BLaER1 treated with 17β-estradiol and CSF1 and Interleukin-3, amounts not matched to agents 10 nM and 100 nM (cell line): Measurements from ENCODE around the gene GALNT12.
A peak's percentile ranks its signal among the peaks of the same experiment; 100 is the strongest.

Experiments
- H3K27ac ChIP-seq, 11 experiments: shearing (Covaris generic); formaldehyde crosslinking; 2 replicates each; pipeline ENCODE4 v1.8.1; 2022
- H3K27me3 ChIP-seq, 11 experiments: shearing (Covaris generic); formaldehyde crosslinking; 2 replicates each; pipeline ENCODE4 v1.8.1; 2022
- H3K36me3 ChIP-seq, 11 experiments: shearing (Covaris generic); formaldehyde crosslinking; 2 replicates each; pipeline ENCODE4 v1.8.1; 2022
- H3K4me1 ChIP-seq, 10 experiments: shearing (Covaris generic); formaldehyde crosslinking; 2 replicates each; pipeline ENCODE4 v1.8.1; 2022
- H3K4me2 ChIP-seq, 11 experiments: shearing (Covaris generic); formaldehyde crosslinking; 2 replicates each; pipeline ENCODE4 v1.8.1; 2022
- H3K4me3 ChIP-seq, 10 experiments: shearing (Covaris generic); formaldehyde crosslinking; 2 replicates each; pipeline ENCODE4 v1.8.1; 2022
- H3K9ac ChIP-seq, 11 experiments: shearing (Covaris generic); formaldehyde crosslinking; 2 replicates each; pipeline ENCODE4 v1.8.1; 2022
- H3K9me3 ChIP-seq, 11 experiments: shearing (Covaris generic); formaldehyde crosslinking; replicated peaks in 1 of 11; 2 replicates each; pipeline ENCODE4 v1.8.1; 2022
- H4K20me1 ChIP-seq, 11 experiments: shearing (Covaris generic); formaldehyde crosslinking; 2 replicates each; pipeline ENCODE4 v1.8.1; 2022
- Cebpa-rat ChIP-seq, 11 experiments: shearing (Covaris generic); IDR thresholded peaks; 2 replicates each; pipeline ENCODE4 v1.8.1; 2022

The GALNT12 gene

DNA sequence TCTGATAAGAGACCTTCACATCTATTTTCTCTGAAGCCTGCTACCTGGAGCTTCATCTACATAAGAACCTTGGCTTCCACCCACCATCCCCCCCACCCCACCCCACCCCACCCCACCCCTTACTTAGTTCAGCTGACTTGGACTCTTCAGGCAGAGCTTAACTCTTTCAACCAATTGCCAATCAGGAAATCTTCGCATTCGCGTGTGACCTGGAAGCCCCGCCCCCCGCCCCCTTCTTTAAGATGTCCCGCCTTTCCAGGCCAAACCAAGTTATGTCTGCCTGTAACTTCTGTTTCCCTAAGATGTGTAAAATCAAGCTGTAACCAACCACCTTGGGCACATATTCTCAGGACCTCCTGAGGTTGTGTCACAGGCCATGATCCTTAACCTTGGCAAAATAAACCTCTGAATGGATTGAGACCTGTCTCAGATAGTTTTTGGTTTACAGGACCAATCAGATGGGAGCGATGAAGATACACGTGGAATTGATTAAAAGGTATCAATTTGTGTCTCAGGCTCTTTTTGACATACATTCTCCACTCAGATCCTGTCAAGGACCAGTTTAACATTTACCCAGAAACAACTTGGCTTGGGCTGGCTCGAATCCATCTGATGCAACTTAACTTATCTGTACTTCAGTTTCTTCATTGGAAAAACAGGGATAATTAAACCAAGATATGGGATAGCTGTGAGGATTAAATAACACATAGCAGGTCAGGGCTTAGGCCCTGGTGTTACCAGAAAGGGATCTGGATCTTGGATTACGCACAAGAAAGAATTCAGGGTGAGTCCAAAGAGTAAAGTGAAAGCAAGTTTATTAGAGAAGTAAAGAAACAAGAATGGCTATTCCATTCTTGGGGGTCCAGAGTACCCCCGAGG lies 43.6 kb downstream of the GALNT12 start:
- Histone ChIP-seq H4K20me1 (no peaks in the 10 kb centered on the region), H3K4me2 (peak overlapping the region in 6 of 11 experiments; percentile 9 to 60 (median 44); a peak in 7 of 22 replicates)

DNA sequence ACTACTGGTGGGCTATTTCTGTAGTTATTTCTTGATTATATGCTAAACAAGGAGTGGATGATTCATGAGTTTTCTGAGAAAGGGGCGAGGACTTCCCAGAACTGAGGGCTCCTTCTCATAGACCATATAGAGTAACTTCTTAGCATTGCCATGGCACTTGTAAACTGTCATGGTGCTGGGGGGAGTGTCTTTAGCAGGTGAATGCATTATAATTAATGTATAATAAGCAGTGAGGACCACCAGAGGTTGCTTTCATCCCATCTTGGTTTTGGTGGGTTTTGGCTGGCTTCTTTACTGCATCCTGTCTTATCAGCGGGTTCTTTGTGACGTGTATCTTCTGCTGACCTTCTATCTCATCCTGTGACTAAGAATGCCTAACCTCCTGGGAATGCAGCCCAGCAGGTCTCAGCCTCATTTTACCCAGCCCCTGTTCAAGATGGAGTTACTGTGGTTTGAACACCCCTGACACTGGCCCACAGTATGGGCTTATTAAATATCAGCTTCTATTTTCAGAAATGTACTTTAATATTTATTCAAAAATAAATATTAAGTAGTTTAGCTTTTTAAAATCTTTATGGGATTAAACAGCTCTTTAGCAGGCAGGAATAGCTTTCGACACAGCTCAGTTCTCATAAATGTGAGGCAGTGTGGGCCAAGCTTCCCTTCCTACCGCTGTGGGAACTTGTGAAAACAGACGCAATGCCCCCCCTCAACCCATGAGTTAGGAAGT lies 44.4 kb downstream of the GALNT12 start:
- peak overlapping the region; percentile 9 to 60 (median 37); a peak in 15 of 22 replicates for H3K4me2 ChIP-seq
- H3K27me3 ChIP-seq = no peaks in the 10 kb centered on the region; a peak in 1 of 22 replicates
- no peak overlapping the region for H3K9ac ChIP-seq
- no peak overlapping the region for H3K4me3 ChIP-seq
- peaks cover 8 to 18% (median 14%) of the 10 kb centered on the region in 11 experiments; a peak in 19 of 22 replicates for H3K9me3 ChIP-seq
- H3K4me1 ChIP-seq = peaks cover 12 to 23% (median 18%) of the 10 kb centered on the region in 10 experiments; a peak in 19 of 20 replicates
- H3K36me3 ChIP-seq = no peaks in the 10 kb centered on the region
- no peaks in the 10 kb centered on the region for H4K20me1 ChIP-seq
- no peak overlapping the region; a peak in 1 of 22 replicates for H3K27ac ChIP-seq
- no peak for TF ChIP-seq Cebpa-rat (IDR thresholded peaks at IDR 0.05)

More for the DNA sequence above, 43.6 kb downstream of the GALNT12 start:
- Histone ChIP-seq H3K4me1 (peaks cover 11 to 20% (median 17%) of the 10 kb centered on the region in 10 experiments; a peak in 19 of 20 replicates), H3K36me3 (peaks cover 0 to under 1% (median 0%) of the 10 kb centered on the region in 11 experiments; a peak in 1 of 22 replicates), H3K27me3 (no peaks in the 10 kb centered on the region; a peak in 1 of 22 replicates), H3K4me3 (no peak overlapping the region), H3K9me3 (peaks cover 3 to 12% (median 9%) of the 10 kb centered on the region in 11 experiments; a peak in 19 of 22 replicates), H3K27ac (no peak overlapping the region), H3K9ac (no peak overlapping the region)
- TF ChIP-seq Cebpa-rat (IDR thresholded peaks at IDR 0.05) = no peak

DNA sequence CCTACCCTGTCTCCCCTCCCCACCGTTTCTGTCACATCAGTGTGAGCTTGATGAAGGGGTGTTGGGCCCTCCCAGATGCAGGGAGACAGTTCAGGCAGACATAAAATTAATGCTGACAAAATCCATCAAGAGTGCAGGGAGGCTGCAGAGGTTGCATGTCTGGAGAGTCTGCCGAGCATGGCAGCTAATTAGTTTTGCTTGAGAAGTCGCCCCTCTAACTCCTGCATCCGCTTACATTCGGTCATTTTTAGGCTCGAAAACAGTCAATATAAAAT lies 44.9 kb downstream of the GALNT12 start:
- Histone ChIP-seq H3K9me3 (peaks cover 8 to 18% (median 14%) of the 10 kb centered on the region in 11 experiments; a peak in 19 of 22 replicates), H3K4me1 (peaks cover 12 to 27% (median 20%) of the 10 kb centered on the region in 10 experiments; a peak in 19 of 20 replicates), H3K4me2 (peak overlapping the region; percentile 9 to 60 (median 35); a peak in 14 of 22 replicates), H3K27me3 (no peaks in the 10 kb centered on the region; a peak in 1 of 22 replicates), H3K27ac (no peak overlapping the region; a peak in 1 of 22 replicates), H3K9ac (no peak overlapping the region), H4K20me1 (no peaks in the 10 kb centered on the region), H3K4me3 (no peak overlapping the region), H3K36me3 (no peaks in the 10 kb centered on the region)
- TF ChIP-seq Cebpa-rat (IDR thresholded peaks at IDR 0.05) = no peak

DNA sequence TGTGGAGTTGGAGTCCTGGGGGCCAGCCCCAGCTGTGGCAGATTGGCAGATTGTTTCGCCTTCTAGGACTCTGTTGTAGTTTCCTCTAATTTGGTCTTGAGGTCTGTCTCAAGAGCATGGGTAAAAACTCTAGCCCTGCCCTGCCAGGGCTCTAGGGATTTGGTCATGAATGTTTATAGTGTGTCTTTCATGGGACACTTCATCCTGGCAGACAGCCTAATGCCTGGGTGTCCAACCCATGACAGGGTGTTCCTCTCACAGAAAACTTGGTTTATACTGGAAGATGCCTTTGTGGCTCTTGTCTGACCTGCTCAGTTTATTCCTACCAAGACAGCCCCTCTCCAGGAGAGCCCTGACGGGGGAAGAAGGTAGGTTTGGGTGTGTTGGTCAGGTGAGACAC lies 45.5 kb downstream of the GALNT12 start:
- Histone ChIP-seq H3K36me3 (no peaks in the 10 kb centered on the region), H3K27ac (no peak overlapping the region), H3K9me3 (peaks cover 8 to 18% (median 14%) of the 10 kb centered on the region in 11 experiments; a peak in 19 of 22 replicates), H4K20me1 (no peaks in the 10 kb centered on the region), H3K9ac (no peak overlapping the region), H3K4me2 (peak overlapping the region in 8 of 11 experiments; percentile 9 to 40 (median 34); a peak in 14 of 22 replicates), H3K27me3 (no peaks in the 10 kb centered on the region; a peak in 1 of 22 replicates), H3K4me1 (peaks cover 12 to 27% (median 20%) of the 10 kb centered on the region in 10 experiments; a peak in 19 of 20 replicates), H3K4me3 (no peak overlapping the region)
- no peak for TF ChIP-seq Cebpa-rat (IDR thresholded peaks at IDR 0.05)

DNA sequence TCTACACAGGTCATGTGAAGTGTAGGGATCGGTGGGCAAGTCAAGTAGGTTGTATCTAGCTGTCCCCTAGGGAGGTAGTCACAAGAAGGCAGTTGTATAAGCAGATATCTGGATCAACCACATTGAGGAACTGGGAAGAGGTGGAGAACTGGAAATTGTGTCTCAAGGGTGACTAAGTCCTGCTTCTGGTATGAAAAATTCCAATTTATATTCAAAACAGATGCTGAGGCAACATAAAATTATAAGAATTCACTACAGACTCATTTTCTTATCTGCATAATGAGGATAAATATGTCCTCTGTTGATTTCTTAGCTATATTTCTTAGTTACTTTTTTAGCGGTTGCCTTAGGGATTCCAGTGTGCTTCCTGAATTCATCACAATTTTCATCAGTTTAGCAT lies 46.8 kb downstream of the GALNT12 start:
- Histone ChIP-seq H4K20me1 (no peaks in the 10 kb centered on the region), H3K9me3 (peaks cover 8 to 18% (median 14%) of the 10 kb centered on the region in 11 experiments; a peak in 19 of 22 replicates), H3K4me2 (no peak overlapping the region), H3K27me3 (no peaks in the 10 kb centered on the region; a peak in 1 of 22 replicates), H3K4me1 (peaks cover 17 to 36% (median 28%) of the 10 kb centered on the region in 10 experiments), H3K36me3 (no peaks in the 10 kb centered on the region), H3K4me3 (no peak overlapping the region), H3K27ac (no peak overlapping the region), H3K9ac (no peak overlapping the region)
- no peak for TF ChIP-seq Cebpa-rat (IDR thresholded peaks at IDR 0.05)

DNA sequence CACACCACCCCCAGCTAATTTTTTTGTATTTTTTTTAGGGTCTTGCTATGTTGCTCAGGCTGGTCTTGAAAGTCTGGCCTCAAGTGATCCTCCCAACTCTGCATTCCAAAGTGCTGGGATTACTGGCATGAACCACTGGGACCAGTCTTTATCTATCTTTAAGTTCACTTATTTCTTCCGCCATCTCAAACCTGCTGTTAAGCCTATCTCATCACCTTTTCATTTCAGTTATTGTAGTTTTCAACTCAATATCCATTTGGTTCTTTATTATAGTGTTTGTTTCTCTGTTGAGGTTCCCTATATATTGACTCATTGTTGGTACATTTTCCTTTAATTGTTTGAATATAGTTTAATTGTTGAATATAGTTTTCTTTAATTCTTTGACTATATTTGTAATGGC lies 48.1 kb downstream of the GALNT12 start:
- Histone ChIP-seq H3K4me1 (peaks cover 20 to 47% (median 36%) of the 10 kb centered on the region in 10 experiments), H3K4me3 (no peak overlapping the region), H3K27ac (no peak overlapping the region), H3K36me3 (no peaks in the 10 kb centered on the region), H3K27me3 (no peaks in the 10 kb centered on the region; a peak in 1 of 22 replicates), H3K9ac (no peak overlapping the region), H4K20me1 (no peaks in the 10 kb centered on the region), H3K9me3 (peaks cover 8 to 21% (median 14%) of the 10 kb centered on the region in 11 experiments; a peak in 19 of 22 replicates), H3K4me2 (no peak overlapping the region)
- TF ChIP-seq Cebpa-rat (IDR thresholded peaks at IDR 0.05) = no peak

DNA sequence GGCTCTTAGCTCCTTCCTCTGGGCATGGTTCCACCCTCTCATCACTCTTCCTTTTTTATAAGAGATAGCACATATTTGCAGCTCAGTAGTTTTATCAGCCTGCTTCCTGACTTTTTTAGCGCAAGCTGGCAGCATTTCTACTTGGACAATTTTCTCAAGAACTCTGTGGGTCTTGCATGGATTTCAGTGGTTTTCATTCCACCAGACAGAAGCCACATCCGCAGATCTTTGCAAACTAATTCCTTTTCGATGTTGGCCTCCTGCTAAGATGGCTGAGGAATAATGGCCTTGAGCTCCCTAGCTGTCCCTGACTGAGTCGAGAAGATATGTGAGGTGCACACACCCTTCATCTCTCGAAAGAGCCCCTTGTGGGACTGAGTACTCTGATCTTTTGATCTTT lies 49.5 kb downstream of the GALNT12 start:
- no peak overlapping the region for H3K27ac ChIP-seq
- peaks cover 24 to 53% (median 43%) of the 10 kb centered on the region in 10 experiments for H3K4me1 ChIP-seq
- H4K20me1 ChIP-seq = no peaks in the 10 kb centered on the region
- no peak overlapping the region for H3K9ac ChIP-seq
- H3K4me2 ChIP-seq = peak overlapping the region in 2 of 11 experiments; percentile 18 to 43; a peak in 2 of 22 replicates
- TF ChIP-seq Cebpa-rat (IDR thresholded peaks at IDR 0.05) = no peak
- H3K4me3 ChIP-seq = no peak overlapping the region
- peaks cover 8 to 21% (median 14%) of the 10 kb centered on the region in 11 experiments; a peak in 19 of 22 replicates for H3K9me3 ChIP-seq
- no peaks in the 10 kb centered on the region for H3K36me3 ChIP-seq
- H3K27me3 ChIP-seq = no peaks in the 10 kb centered on the region; a peak in 1 of 22 replicates

DNA sequence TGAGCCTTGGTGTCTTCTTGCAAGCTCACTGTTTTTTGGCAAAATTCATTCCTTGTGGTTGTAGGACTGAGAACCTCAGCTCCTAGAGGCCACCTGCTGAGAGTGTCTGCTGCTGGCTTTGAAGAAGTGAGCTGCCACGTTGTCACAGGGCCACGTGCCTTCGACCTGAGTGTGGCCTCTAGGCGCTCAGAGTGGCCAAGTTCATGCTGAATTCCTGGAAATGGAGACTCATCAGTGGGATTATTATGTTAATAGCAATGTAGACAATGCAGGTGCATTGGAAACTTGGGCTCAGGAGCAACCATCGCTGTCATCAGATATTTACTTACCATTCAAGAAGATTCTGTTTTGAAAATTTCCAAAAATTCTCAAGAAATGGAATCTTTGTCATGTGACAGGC lies 52.5 kb downstream of the GALNT12 start:
- Histone ChIP-seq H3K9me3 (peaks cover 11 to 30% (median 22%) of the 10 kb centered on the region in 11 experiments; a peak in 21 of 22 replicates), H3K4me1 (peaks cover 35 to 73% (median 62%) of the 10 kb centered on the region in 10 experiments), H3K36me3 (no peaks in the 10 kb centered on the region), H3K27me3 (no peaks in the 10 kb centered on the region; a peak in 1 of 22 replicates), H4K20me1 (no peaks in the 10 kb centered on the region), H3K27ac (no peak overlapping the region), H3K9ac (no peak overlapping the region), H3K4me2 (no peak overlapping the region; a peak in 1 of 22 replicates), H3K4me3 (no peak overlapping the region)
- no peak for TF ChIP-seq Cebpa-rat (IDR thresholded peaks at IDR 0.05)
